Thyroid gland (tissue), 4 donors: ENCODE results near the gene DCST1.

Source experiments
- POLR2A ChIP-seq, 2 donors: fragments of 450-650 bp; IDR thresholded peaks; one replicate each; pipeline ENCODE4 v1.6.1; 2017; ENCODE audit warnings: antibody characterized with exemption in 2 of 2, mild to moderate bottlenecking in 2 of 2, moderate library complexity in 1 of 2
- TF ChIP-seq, protein P1 (sequence below), 6 experiments: fragments of 200-600 bp in 3 of 6; fragments of 450-650 bp in 3 of 6; sonication (generic) in 3 of 6; IDR thresholded peaks; one replicate each; pipeline ENCODE4 v1.5.1; 2016 to 2019; ENCODE audit warnings: antibody characterized with exemption in 6 of 6, mild to moderate bottlenecking in 2 of 6, inconsistent platforms in 1 of 6, moderate library complexity in 1 of 6

DNA sequence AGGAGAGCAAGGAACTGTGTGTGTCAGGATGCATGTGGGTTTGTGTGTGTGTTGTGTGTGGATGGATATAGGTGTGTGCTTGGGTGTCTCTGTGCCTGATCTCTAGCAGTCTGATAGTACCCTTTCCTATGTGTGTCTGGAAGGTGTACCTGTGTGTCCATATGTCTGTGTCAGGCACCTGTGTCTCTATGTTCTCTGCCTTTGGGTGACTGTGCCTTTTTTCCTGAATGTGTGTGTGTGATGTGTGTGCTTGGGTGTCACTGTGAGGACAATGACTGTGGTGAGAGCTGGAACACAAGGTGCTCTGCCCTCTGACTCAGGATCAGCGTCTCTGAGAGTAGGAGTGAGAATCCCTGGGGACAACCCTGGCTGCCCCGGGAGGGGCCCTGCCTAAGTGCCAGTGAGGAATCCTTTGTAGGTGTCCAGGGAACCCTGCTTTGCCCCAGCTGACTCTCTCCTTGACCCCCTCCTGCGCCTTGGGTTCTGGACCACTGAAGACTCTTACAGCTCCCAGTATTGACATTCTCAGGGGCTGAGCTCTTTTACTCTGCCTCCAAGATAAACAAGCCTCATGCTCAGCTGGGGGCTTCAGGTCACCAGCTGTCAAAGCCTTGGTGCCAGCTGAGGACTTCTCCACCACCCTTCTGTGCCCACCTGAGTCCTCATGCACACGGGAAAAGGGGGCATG, 44.3 kb downstream of the DCST1 start:
- no peak for TF ChIP-seq POLR2A (IDR thresholded peaks at IDR 0.05)
- TF ChIP-seq, protein P1, sequence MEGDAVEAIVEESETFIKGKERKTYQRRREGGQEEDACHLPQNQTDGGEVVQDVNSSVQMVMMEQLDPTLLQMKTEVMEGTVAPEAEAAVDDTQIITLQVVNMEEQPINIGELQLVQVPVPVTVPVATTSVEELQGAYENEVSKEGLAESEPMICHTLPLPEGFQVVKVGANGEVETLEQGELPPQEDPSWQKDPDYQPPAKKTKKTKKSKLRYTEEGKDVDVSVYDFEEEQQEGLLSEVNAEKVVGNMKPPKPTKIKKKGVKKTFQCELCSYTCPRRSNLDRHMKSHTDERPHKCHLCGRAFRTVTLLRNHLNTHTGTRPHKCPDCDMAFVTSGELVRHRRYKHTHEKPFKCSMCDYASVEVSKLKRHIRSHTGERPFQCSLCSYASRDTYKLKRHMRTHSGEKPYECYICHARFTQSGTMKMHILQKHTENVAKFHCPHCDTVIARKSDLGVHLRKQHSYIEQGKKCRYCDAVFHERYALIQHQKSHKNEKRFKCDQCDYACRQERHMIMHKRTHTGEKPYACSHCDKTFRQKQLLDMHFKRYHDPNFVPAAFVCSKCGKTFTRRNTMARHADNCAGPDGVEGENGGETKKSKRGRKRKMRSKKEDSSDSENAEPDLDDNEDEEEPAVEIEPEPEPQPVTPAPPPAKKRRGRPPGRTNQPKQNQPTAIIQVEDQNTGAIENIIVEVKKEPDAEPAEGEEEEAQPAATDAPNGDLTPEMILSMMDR (IDR thresholded peaks at IDR 0.05), result no peak
